Right lobe of liver (tissue), 4 donors: ENCODE data around the gene STK35.

Source experiments
- CTCF ChIP-seq, 4 donors: fragments of 200-600 bp in 3 of 4; fragments of 450-650 bp in 1 of 4; IDR thresholded peaks; one replicate each; pipeline versions ENCODE4 v1.5.1 to v1.8.0; 2016 to 2022; ENCODE audit warnings: antibody characterized with exemption in 4 of 4, mild to moderate bottlenecking in 2 of 4
- POLR2A ChIP-seq: fragments of 450-650 bp; IDR thresholded peaks from one replicate; pipeline ENCODE4 v1.6.1; 2017; ENCODE audit warnings: antibody characterized with exemption, mild to moderate bottlenecking
- donor health status: DM: no; HTN: no; CAD: no.
- donor health status: DM: no; HTN: no; CAD: no.
- donor health status: DM: no; HTN: yes; CAD: no.

DNA sequence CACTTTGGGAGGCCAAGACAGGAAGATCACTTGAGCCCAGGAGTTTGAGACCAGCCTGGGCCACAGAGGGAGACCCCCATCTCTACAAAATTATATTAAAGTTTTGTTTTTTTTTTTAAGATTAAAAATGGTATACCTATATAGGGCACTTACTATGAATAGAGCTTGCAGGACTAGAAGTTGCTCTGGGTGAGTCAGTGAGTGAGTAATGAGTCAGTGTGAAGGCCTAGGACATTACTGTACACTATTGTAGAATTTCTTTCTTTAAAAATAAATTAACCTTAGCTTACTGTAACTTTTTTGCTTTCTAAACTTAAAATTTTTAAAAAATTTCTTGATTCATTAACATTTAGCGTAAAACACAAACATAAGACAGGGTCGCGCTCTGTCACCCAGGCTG is 29.7 kb downstream of the STK35 start:
- TF ChIP-seq CTCF (IDR thresholded peaks at IDR 0.05) (no peak), POLR2A (no peak)
